SK-N-DZ (cell line): ENCODE measurements around the gene AMPD2. TPM values are rescaled to one million over a fixed set of nuclear protein-coding genes. Genes with fewer than 3 reads are reported as not detected.

ENCODE experiments used
- DNase-seq: peaks from one replicate; pipeline ENCODE4 v3.0.0-alpha.2; 2015; ENCODE audit warnings: low spot score
- polyA plus RNA-seq, 2 experiments: library from polyadenylated mRNA; depleted of rRNA; stranded (reverse); fragments of >200 nt; gene quantifications; 2 replicates each; pipeline ENCODE4 v1.2.3, GENCODE V29; 2014

Gene AMPD2
- 66.8 and 68.7 TPM in 2 replicates for polyA plus RNA-seq (2014; cell fraction: cytosol; rRNA removed)
- polyA plus RNA-seq (2014; cell fraction: nucleus; rRNA removed) = 324 and 481 TPM in 2 replicates

DNA sequence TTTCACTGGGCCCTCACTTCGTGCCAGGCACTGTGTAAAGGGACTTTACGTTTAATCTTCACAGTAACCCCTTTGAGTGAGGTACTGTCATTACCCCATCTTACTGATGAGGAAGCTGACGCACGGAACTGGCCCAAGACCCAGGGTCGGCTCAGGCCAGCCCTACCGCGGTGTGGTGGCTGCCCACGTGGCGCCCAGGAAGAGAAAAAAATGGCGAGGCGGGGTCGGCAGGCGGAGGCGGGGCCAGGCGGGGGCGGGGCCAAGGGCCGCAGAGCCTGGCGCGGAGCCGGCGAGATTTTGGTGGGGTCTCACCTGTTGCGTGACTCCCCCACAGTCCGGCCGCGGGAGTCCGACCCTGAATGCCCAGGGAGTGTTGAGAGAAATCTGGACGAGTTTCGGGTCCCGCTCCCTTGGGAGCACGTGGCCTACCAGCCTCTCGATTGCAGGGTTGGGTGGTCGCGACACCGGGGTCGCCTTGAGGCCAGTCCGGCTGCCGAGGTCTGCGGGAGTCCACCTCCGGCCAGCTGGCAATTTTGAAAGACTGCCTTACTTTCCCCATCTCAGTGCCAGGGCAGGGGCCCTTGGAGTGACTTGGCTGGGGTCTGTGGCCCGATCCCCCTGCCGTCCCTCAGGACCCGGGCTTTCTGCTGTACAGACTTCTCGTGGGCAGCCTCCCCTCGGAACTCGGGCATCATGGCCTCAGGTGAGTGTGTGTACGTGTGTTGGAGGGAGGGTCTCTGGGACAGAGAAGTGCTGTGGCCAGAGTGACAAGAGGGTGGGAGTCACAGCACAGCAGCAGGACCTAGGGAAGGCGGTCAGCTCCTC lies at the start of gene AMPD2, which contains the start of gene GNAT2:
Gene AMPD2, plus strand, starts transcription at position 262 of the 825 bp plus-strand sequence. CDS start 1,339 bp downstream, outside the sequence.
Gene GNAT2, minus strand, starts transcription at position 41 of the 825 bp plus-strand sequence. CDS start 6,746 bp downstream, outside the sequence.
- DNase-seq = peak; percentile 63

DNA sequence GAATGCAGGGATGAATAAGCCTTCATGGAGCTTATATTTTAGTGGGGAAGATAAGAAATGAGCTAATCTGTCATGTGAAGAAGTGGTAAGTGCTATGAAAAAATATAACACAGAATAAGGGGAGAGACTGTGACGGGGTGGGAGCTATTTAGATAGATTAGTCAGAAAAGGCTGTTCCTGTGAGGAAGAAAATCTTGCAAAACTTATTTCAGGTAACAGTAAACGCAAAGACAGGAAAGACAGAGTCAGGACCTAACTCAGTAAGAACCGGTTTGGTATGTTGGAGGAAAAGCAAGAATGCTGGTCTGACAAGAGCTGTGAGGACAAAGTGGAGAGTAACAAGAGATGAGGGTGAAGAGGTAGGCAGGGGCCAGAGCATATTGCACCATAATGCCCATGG lies 49.2 kb upstream of the AMPD2 start:
- no peak for DNase-seq

DNA sequence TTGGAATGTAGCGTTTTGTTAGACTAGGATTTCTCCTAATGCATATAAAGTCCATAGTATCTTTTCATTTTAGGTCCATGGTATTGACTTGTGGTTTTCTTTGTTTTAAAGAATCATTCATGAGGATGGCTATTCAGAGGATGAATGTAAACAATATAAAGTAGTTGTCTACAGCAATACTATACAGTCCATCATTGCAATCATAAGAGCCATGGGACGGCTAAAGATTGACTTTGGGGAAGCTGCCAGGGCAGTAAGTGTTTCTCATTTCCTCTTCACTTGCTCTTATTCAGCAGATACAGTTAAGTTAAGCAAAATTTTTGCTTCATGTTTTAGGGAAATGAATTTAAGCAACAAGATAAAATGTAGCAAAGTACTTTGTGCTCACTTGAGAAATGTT lies 45.9 kb upstream of the AMPD2 start:
- no peak for DNase-seq

- no peak for DNase-seq
Observed at GRCh38 chr1:109578947-109579443, 40.6 kb upstream of the AMPD2 start.

GRCh38 chr1:109579491-109579890 lies 40.1 kb upstream of the AMPD2 start:
- DNase-seq = no peak

GRCh38 chr1:109582021-109582420 lies 37.6 kb upstream of the AMPD2 start:
- no peak for DNase-seq

GRCh38 chr1:109584766-109585165 lies 34.9 kb upstream of the AMPD2 start:
- DNase-seq = no peak

DNA sequence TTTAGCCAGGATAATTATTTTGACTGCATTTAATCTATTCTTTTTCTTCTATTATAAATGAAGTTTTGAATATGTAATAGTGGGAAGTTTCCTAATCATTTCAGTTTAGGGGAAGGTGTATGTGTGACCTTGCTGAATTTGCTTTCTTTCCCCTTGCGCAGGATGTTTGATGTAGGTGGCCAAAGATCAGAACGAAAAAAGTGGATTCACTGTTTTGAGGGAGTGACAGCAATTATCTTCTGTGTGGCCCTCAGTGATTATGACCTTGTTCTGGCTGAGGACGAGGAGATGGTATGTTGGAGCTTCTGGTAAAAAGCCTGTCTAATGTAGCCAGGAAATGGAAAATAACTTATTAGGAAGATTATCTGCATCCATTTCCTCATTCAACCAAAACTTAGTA lies 33.6 kb upstream of the AMPD2 start:
- no peak for DNase-seq

- DNase-seq = no peak
Observed at GRCh38 chr1:109589177-109589576, 30.5 kb upstream of the AMPD2 start.

- no peak for DNase-seq
Observed at GRCh38 chr1:109589679-109590078, 30.0 kb upstream of the AMPD2 start.

DNA sequence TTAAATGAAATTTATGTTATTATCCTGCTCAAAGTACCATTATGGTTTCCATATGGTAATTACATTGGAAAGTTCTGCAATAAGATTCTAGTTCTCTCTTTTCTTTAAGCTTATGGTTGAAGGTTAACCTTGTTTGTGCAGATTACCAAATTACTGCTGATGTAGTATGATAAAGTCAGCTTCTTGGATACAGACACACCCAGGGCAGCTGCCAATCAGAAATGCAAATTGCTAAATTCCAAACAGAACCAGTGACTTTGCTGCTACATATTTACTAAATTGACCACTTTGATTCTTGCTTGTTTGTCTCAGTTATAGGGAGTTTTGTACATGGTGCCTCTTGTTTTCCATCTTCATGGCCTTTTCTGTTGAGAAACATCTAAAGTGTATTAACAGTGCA lies 26.7 kb upstream of the AMPD2 start:
- no peak for DNase-seq

- DNase-seq = no peak
Observed at GRCh38 chr1:109595531-109595930, 24.1 kb upstream of the AMPD2 start.

GRCh38 chr1:109598156-109598555 lies 21.5 kb upstream of the AMPD2 start:
- no peak for DNase-seq

DNA sequence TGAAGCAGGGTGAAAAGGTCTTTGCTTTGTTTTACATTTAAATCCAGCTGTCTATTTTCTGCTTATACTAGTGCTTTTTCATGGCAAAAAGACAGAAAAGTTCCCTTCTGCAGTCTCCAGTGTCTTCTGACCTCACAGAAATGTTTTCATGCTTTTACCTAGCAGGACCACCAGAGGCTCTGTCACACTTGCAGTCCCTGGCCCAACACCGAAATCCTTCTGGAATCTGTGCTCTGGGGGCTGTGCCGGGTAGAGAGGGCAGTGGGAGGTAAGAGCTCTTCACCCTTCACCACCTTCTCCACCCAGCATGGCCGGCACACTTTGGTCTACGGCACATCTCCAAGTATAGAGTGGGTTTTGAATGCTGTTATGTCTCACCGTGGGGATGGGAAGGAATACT lies 21.0 kb upstream of the AMPD2 start:
- no peak for DNase-seq

DNA sequence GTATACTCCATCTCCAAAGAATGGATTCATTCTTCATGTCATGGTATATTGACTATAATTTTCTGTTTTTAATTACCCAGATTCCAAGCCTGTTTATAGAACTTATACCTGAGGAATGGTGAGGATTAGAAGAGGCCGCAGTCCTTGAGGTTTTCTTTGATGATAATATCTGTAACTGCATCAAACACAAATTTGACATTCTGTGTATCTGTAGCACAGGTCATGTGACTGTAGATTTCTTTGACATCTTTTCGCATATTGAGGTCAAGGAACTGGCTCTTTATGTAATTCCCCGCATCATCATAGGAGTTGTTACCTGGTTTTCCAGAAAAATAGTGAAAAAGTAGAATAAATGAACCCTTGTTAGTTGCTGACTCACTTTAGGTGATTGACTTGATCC lies 16.4 kb upstream of the AMPD2 start:
- DNase-seq = no peak

DNA sequence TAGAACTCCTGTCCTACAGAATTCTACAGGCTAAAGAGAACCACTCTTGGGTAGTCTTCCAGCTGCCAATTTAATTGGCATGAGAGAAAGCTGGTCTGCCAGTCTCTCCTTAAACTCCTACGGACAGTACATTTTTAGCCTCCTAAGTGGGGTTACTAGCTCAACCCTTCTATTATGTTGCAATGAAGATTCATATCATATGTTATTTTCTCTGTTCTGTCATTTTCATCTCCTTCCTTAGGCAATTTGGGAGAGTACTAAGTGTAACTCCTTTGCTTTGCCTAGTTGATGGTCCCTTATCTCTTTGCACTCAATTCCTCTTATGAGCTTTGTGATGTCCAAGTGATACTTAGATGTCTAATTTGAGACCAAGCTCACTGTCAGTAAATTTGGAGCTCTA lies 14.3 kb upstream of the AMPD2 start:
- DNase-seq = no peak

- no peak for DNase-seq
Observed at GRCh38 chr1:109609881-109610280, 9.8 kb upstream of the AMPD2 start.

GRCh38 chr1:109610609-109611307 lies 8.9 kb upstream of the AMPD2 start:
- DNase-seq = no peak

DNA sequence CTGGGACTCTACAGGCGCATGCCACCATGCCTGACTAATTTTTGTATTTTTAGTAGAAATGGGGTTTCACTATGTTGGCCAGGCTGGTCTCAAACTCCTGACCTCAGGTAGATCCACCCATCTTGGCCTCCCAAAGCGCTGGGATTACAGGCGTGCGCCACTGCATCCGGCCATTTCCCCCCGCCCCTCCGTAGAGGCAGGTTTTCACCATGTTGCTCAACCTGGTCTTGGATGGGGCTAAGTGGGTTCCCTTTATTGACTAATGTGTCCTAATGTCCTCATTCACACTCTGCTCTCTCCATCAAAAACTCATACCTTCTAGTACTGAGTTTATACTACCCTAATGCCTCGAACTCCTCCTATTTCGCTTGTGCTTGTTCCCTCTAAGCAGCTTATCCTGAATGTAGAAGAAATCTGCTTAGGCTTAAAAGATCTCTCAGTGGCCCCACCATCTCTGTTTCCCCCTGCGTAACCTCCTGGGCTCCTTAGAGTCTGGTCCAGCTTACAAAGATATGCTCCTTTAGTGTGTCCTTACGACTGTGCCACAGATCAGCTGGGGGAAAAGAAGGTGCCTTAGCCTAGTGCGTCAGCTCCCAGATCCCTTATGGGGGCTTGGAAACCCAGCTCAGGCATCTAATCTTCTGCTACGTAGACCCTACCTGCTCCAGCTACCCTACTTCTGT lies 8.2 kb upstream of the AMPD2 start:
- DNase-seq = no peak

DNA sequence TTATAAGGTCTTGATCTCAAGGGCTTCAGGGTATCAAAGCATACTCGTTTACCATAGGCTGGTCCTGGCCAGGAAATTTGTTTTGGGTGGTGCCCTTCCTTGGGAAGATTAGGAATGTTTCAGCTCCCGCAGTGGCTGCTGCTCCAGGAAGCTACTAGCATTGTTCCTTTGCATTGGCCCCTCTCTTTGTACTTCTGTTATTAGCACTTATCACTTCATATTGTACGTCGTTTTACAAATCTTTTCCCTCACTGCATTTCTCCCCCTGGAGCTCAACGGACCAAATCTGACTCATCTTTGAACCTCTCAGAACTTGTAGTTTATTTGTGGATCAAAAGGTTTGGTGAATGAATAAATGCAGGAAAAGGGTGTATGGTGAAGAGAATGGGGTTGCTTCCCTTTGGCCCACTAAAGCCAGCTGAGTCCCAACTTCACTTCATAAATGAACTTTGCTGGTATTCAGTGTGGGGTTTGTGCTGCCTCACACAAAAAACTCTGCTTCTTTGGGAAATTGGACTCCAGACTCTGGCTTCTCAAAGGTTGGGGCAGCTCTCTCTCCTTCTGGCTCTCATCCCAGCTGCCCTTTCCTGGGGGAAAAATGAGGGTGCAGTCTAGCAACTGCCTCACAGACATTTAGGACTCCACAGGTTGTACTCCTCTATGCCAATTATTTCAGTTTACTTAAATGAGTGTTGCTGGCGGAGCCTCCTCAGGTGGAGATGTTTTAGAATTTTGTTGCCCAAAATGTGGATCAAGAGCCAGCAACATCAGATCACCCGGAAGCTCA lies 6.1 kb upstream of the AMPD2 start:
- DNase-seq = no peak

- no peak for DNase-seq
Observed at GRCh38 chr1:109615879-109616278, 3.8 kb upstream of the AMPD2 start.
